NCI-H1105 treated with DMSO at 0.1 percent for 48 hours (cell line): ENCODE results near the gene OR4Q2.
A peak's percentile ranks its signal among the peaks of the same experiment; 100 is the strongest.
"Not testable (repeated sequence)": the region's sequence is repeated elsewhere in the genome, so short reads cannot be mapped to it uniquely, and the experiment has no call there.

ENCODE experiments used
- DNase-seq: peaks from one replicate; lab custom pipeline; 2025; lab: John Stamatoyannopoulos, UW

The OR4Q2 gene

DNA sequence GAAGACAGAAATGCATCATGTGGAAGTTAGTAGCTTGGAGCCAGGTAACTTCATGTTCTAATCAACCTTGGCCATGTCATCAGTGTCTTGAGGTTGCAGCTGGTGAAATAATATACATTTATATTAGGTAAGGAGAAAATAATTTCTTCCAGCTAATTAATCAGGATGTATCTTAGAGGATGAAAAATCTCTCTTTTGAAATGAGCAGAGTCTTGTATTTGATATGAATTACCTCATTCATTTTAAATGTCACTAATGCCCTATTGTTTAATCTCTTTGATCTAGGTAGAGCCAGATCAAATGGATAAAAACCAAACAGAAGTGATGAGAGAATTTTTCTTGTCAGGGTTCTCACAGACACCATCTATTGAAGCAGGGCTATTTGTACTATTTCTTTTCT is at the start of gene OR4Q2:
TSS of gene OR4Q2 (plus strand) at position 301 of the 400 bp plus-strand sequence.
- no peak for DNase-seq

DNA sequence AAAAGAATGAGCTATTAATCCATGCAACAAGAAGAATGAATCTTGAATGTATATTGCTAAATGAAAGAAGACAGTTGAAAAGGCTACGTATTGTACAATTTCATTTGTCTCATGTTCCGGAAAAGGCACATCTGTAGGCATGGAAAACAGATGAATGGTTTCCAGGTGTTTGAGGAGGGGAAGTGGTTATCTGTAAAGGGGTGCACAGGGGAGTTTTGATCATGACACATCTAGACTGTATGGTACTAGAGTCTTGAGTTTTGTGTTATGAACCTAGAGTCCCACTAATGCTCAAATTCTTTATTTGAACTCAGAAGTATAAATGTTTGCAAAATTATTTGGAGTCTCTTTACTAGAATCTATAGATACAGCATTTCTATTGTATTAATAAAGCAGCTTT is 32.2 kb upstream of the OR4Q2 start:
- not testable (repeated sequence) for DNase-seq

DNA sequence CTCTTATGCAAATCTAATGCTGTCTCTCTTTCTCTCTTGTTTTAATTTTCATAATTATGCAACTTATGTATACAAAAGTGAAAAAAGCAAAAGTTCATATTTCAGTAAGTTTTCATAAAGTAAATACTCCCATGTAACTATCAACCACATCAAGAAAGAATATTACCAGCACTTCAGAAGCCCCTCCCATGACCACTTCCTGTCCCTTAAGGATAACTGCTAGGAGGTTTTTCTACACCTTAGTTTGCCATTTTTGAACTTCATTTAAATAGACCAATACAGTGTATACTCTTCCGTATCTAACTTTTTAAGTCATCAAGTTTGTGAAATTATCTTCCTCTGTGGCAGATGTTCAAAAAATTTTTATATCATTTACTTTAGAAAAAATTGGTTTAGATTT is 27.1 kb upstream of the OR4Q2 start:
- DNase-seq = no peak

DNA sequence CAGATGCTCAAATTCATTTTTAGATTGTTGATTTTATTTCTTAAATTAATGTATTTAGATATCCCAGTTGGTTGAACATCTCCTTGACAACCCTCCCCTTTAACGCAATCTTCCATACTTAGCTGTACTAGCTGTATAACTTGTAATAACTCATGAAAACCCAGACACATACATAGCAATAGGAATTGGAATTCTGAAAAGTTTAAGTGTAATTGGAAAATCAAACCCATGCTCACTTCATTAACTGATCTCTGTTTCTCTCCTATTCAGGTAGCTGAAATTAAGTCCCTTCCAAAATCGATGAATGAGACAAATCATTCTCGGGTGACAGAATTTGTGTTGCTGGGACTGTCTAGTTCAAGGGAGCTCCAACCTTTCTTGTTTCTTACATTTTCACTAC is 26.7 kb upstream of the OR4Q2 start, which contains the start of gene OR4K15:
TSS of gene OR4K15 (plus strand) at position 301 of the 400 bp plus-strand sequence. CDS start at position 301, 0 bp downstream.
- no peak for DNase-seq

DNA sequence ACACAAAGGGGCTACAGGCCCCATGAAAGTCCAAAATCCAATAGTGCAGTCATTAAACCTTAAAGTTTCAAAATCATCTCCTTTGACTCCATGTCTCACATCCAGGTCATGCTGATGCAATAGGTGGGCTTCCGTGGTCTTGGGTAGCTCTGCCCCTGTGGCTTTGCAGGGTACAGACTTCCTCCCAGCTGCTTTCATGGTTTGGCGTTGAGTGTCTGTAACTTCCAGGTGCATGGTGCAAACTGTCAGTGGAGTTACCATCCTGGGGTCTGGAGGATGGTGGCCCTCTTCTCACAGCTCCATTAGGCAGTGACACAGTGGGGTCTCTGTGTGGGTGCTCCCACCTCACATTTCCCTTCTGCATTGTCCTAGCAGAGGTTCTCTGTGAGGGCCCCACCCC is 8.5 kb upstream of the OR4Q2 start:
- no peak for DNase-seq

DNA sequence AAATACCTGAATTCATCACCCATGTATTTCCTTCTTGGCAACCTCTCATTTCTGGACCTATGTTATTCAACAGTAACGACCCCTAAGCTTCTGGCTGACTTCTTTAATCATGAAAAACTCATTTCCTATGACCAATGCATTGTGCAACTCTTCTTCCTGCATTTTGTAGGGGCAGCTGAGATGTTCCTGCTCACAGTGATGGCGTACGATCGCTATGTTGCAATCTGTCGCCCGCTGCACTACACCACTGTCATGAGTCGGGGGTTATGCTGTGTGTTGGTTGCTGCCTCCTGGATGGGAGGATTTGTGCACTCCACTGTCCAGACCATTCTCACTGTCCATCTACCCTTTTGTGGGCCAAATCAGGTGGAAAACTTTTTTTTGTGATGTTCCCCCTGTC is 356 bp downstream of the OR4Q2 start:
- DNase-seq = no peak

DNA sequence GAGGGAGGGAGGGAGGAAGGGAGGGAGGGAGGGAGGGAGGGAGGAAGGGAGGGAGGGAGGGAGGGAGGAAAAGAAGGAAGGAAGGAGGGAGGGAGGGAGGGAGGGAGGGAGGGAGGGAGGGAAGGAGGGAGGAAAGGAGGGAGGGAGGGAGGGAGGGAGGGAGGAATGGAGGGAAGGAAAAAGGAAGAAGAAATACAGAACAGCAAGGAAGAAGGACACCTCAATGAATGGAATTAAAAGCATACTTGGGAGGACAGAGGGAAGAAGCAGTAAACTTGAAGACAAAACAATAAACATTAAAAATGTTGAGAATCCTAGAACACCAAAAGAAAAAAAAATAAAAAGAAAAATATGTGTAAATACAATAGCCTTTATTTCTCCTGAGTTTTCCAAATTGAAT is 6.2 kb downstream of the OR4Q2 start:
- no peak for DNase-seq

DNA sequence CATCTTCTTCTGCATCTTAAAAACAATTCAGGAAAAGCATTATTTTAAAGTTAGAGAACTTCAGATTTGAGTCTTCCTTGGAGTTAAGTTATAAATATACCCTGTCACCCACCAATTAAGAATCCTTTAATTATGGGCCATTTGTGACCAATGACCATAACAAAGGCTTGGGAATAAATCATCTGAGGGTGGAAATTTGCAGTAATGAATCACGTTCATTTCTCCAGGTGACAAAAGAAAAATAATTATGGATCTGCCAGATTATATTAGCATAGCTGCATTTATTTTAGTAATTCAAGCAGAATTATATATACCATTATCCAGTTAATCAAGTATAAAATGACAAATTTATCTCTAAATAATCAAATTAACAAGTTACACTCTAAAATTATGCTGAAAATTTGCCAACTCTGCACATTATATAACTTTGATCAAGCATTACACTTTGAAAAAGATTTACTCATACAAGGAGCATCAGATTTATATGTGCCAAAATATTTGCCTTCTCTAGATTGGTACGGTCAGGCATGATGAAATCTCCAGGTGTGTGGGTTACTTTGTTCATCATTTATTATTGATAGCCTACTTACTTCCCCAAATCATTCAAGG is 17.4 kb downstream of the OR4Q2 start, which contains the start of gene OR4K14:
TSS of gene OR4K14 (minus strand) at position 51 of the 609 bp plus-strand sequence. CDS start 4,114 bp downstream, outside the sequence.
- DNase-seq = no peak

DNA sequence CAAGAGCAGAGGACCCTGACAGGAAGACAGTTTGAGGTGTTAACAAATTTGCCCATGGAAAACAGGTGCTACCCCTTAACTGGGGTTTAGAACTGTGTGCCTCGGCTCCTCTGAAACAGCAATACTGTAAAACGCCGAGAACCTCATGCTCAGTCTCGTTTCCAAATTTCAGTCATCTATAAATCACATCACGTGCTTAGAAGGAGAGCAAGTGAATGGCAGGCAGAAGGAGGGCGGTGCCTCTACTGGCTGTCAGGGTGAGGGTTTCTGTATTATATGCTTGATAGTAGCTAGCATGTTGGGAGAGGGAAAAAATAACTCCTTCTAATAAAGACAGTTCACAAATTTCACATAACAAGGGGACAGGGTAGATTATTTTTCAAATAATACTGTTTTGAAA is 29.1 kb downstream of the OR4Q2 start:
- DNase-seq = no peak

DNA sequence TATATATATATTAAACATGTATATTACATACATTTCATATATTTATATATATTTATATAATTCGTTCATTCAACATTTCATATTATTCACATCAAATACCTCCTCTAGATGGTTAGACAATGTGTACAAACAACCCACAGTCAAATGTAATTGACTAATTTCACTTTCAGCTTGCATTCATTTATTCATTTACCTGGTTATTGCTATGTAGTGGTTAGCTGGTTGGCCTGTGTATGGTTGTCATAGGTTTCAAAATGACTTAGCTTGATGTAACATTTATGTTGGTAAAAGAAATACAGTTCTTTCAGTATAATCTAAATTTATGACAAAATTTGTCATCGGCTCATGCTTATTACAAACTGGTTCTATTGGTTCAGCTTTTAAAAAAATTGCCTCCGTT is 33.5 kb downstream of the OR4Q2 start:
- DNase-seq = no peak

DNA sequence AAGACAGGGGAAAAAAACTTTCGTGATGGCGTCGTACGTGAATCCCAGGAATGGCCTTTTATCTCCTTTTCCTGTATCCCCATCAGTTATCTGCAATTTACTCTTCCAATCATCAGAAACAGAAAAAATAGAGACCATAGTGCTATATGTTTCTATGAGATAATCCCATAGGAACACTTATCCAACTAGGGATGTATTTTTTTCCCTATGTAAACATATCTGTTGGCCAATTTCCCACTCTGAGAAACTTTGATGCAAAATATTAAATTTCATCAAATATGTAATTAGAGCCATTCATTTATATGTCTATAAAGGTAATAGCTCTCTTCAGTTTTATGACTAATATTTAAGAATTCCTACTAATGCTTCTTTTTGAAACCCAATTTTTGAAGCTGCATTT is 34.0 kb downstream of the OR4Q2 start, which contains the start of gene OR4K13:
TSS of gene OR4K13 (minus strand) at position 101 of the 400 bp plus-strand sequence. CDS start 1,280 bp downstream, outside the sequence.
- peak; percentile 46 for DNase-seq

DNA sequence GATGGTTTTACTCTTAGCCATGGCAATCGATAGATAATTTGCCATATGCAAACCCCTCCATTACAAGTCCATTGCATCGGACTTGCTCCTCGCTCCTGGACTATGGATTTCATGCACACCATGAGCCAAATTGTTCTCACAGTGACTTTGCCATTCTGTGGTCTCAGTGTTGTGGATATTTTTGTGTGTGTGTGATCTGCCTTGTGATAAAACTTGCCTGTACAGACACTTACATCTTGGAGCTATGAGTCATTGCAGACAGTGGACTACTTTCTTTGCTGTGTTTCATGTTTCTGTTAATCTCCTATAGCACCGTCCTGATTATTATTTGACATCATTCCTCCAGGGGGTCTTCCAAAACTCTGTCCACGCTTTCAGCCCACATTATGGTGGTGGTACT is 42.3 kb downstream of the OR4Q2 start:
- no peak for DNase-seq

DNA sequence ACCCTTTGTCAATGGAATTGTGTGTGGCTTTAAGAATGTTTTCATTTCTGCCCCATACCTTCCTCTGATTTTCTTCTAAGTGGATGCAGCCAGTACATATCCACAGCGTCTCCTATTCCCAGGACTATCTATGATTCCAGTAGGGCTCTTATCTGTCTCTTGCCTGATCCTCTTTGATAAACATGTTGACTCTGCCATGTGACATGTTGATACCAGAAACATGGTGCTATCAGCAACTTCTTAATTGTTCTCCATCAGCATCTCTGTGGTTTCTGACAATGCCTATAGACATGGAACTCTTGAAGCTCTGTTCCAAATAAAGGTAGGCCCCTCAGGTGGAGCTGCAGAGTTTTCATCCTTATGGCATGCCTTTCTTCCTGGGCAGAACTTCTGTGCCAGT is 46.2 kb downstream of the OR4Q2 start:
- no peak for DNase-seq
